H1 (cell line): ENCODE results near the gene PDE2A. TPM values are rescaled to one million over a fixed set of nuclear protein-coding genes. Genes with fewer than 3 reads are reported as not detected.

ENCODE experiments used
- GTF2F1 ChIP-seq: IDR thresholded peaks from 2 replicates; pipeline ENCODE4 v1.6.1; 2012; ENCODE audit warnings: low read depth, low read length, improper control_type of control experiment, borderline replicate concordance
- KDM4A ChIP-seq: IDR thresholded peaks from one replicate; pipeline ENCODE4 v1.7.1; 2012; ENCODE audit warnings: low read depth, mild to moderate bottlenecking, moderate library complexity, low read length, inconsistent platforms; ENCODE audit not compliant: severe bottlenecking
- polyA plus RNA-seq, 7 experiments: library from polyadenylated mRNA; depleted of rRNA in 3 of 7; stranded (reverse) in 5 of 7; unstranded in 2 of 7; fragments of >200 nt in 5 of 7; fragments of 200-250 nt in 2 of 7; gene quantifications; 1 replicate in 5 of 7; 2 replicates in 1 of 7; 4 replicates in 1 of 7; pipeline versions ENCODE4 v1.2.1 to v1.2.3, GENCODE V29; 2011 to 2013; ENCODE audit warnings: missing spikeins in 2 of 7, mixed read lengths in 2 of 7
- total RNA-seq: library from RNA; stranded (reverse); fragmentation: NEBNext Ultra II Directional; extraction: Animal tissue kit (Norgen Biotek cat#: 25700); gene quantifications from 2 replicates; pipeline ENCODE4 v1.2.1, GENCODE V29; 2021

PDE2A gene
- total and polyA plus RNA-seq, 2 of the 8 experiments (the other 6 are each of a cell fraction or from before 2014, with no cell fraction given) = 3.4 to 7.1 TPM

DNA sequence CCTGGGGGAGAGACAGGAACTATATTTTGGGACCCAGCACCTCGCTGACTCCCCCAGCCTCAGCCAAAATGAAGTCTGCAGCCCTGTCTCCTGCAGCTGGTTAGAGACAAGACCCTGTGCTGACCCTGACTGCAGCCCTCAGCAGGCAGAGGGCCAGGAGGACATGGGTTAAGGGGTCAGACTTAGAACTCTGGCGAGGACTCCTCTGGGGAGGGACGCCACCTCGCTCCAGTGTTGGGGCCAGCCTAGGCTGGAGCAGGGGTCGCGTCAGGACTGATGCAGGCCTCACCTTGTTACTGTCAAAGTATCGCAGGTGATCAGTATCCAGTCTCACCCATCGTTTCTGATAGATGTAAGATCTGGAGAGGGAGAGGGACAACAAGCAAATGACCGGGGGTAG, 36.9 kb upstream of the PDE2A start (continued):
- no peak for TF ChIP-seq GTF2F1
- TF ChIP-seq KDM4A = no peak
